IPS-15b (cell line): Measurements from ENCODE around the gene KLHL3.

Experiments used
- H3K27me3 ChIP-seq: one replicate; pipeline ENCODE4 v1.6.1; 2013; ENCODE audit warnings: low read length; ENCODE audit not compliant: control insufficient read depth, insufficient read depth
- H3K36me3 ChIP-seq: one replicate; pipeline ENCODE4 v1.6.1; 2013; ENCODE audit warnings: low read length; ENCODE audit not compliant: control insufficient read depth, insufficient read depth
- H3K4me1 ChIP-seq: one replicate; pipeline ENCODE4 v1.6.1; 2013; ENCODE audit warnings: mild to moderate bottlenecking, low read length; ENCODE audit not compliant: control insufficient read depth, insufficient read depth
- H3K4me3 ChIP-seq: one replicate; pipeline ENCODE4 v1.5.1; 2013; ENCODE audit warnings: low read depth, low read length
- H3K9ac ChIP-seq: one replicate; pipeline ENCODE4 v1.6.1; 2013; ENCODE audit warnings: low read depth, mild to moderate bottlenecking, low read length
- H3K9me3 ChIP-seq: one replicate; pipeline ENCODE4 v1.6.1; 2013; ENCODE audit warnings: mild to moderate bottlenecking, low read length; ENCODE audit not compliant: control insufficient read depth, insufficient read depth

The KLHL3 gene

GRCh38 chr5:137598399-137598798 is 137.5 kb downstream of the KLHL3 start:
- no peaks in the 10 kb centered on the region for H3K4me1 ChIP-seq
- no peak overlapping the region for H3K4me3 ChIP-seq
- no peaks in the 10 kb centered on the region for H3K27me3 ChIP-seq
- no peaks in the 10 kb centered on the region for H3K36me3 ChIP-seq
- no peaks in the 10 kb centered on the region for H3K9me3 ChIP-seq
- no peak overlapping the region for H3K9ac ChIP-seq

- no peak overlapping the region for H3K4me3 ChIP-seq
- no peak overlapping the region for H3K9ac ChIP-seq
- H3K9me3 ChIP-seq, result no peaks in the 10 kb centered on the region
- H3K27me3 ChIP-seq, result no peaks in the 10 kb centered on the region
- no peaks in the 10 kb centered on the region for H3K36me3 ChIP-seq
- no peaks in the 10 kb centered on the region for H3K4me1 ChIP-seq
Measured at GRCh38 chr5:137596941-137597340, 138.9 kb downstream of the KLHL3 start.

- no peak overlapping the region for H3K4me3 ChIP-seq
- no peaks in the 10 kb centered on the region for H3K4me1 ChIP-seq
Measured at GRCh38 chr5:137595396-137596079, 140.4 kb downstream of the KLHL3 start.

GRCh38 chr5:137594717-137595116 is 141.2 kb downstream of the KLHL3 start:
- no peak overlapping the region for H3K9ac ChIP-seq
- no peaks in the 10 kb centered on the region for H3K4me1 ChIP-seq
- H3K36me3 ChIP-seq, result no peaks in the 10 kb centered on the region
- H3K27me3 ChIP-seq, result no peaks in the 10 kb centered on the region
- H3K4me3 ChIP-seq, result no peak overlapping the region
- no peaks in the 10 kb centered on the region for H3K9me3 ChIP-seq

More at GRCh38 chr5:137595396-137596079, 140.4 kb downstream of the KLHL3 start:
- Histone ChIP-seq H3K9me3 (no peaks in the 10 kb centered on the region), H3K36me3 (no peaks in the 10 kb centered on the region), H3K27me3 (no peaks in the 10 kb centered on the region), H3K9ac (no peak overlapping the region)

GRCh38 chr5:137592317-137592716 is 143.6 kb downstream of the KLHL3 start:
- Histone ChIP-seq H3K36me3 (no peaks in the 10 kb centered on the region), H3K4me1 (no peaks in the 10 kb centered on the region), H3K27me3 (no peaks in the 10 kb centered on the region)

GRCh38 chr5:137589185-137589584 is 146.7 kb downstream of the KLHL3 start:
- H3K36me3 ChIP-seq, result no peaks in the 10 kb centered on the region
- no peaks in the 10 kb centered on the region for H3K27me3 ChIP-seq
- no peaks in the 10 kb centered on the region for H3K4me1 ChIP-seq
- no peak overlapping the region for H3K4me3 ChIP-seq
- no peak overlapping the region for H3K9ac ChIP-seq
- H3K9me3 ChIP-seq, result no peaks in the 10 kb centered on the region

More at GRCh38 chr5:137592317-137592716, 143.6 kb downstream of the KLHL3 start:
- Histone ChIP-seq H3K4me3 (no peak overlapping the region), H3K9me3 (no peaks in the 10 kb centered on the region), H3K9ac (no peak overlapping the region)

GRCh38 chr5:137587919-137588318 is 148.0 kb downstream of the KLHL3 start:
- H3K9me3 ChIP-seq, result no peaks in the 10 kb centered on the region
- no peaks in the 10 kb centered on the region for H3K27me3 ChIP-seq
- H3K36me3 ChIP-seq, result no peaks in the 10 kb centered on the region
- H3K4me1 ChIP-seq, result no peaks in the 10 kb centered on the region
- H3K4me3 ChIP-seq, result no peak overlapping the region
- H3K9ac ChIP-seq, result no peak overlapping the region

GRCh38 chr5:137584262-137584661 is 151.6 kb downstream of the KLHL3 start:
- H3K27me3 ChIP-seq, result no peaks in the 10 kb centered on the region
- no peak overlapping the region for H3K9ac ChIP-seq
- no peaks in the 10 kb centered on the region for H3K36me3 ChIP-seq
- H3K4me1 ChIP-seq, result no peaks in the 10 kb centered on the region
- H3K4me3 ChIP-seq, result no peak overlapping the region
- no peaks in the 10 kb centered on the region for H3K9me3 ChIP-seq

GRCh38 chr5:137583129-137583528 is 152.8 kb downstream of the KLHL3 start:
- Histone ChIP-seq H3K36me3 (no peaks in the 10 kb centered on the region), H3K9me3 (no peaks in the 10 kb centered on the region), H3K4me1 (no peaks in the 10 kb centered on the region), H3K4me3 (no peak overlapping the region), H3K27me3 (no peaks in the 10 kb centered on the region), H3K9ac (no peak overlapping the region)

GRCh38 chr5:137582218-137582617 is 153.7 kb downstream of the KLHL3 start:
- Histone ChIP-seq H3K9ac (no peak overlapping the region), H3K27me3 (no peaks in the 10 kb centered on the region), H3K36me3 (no peaks in the 10 kb centered on the region), H3K4me1 (no peaks in the 10 kb centered on the region), H3K9me3 (no peaks in the 10 kb centered on the region), H3K4me3 (no peak overlapping the region)

GRCh38 chr5:137581776-137582175 is 154.1 kb downstream of the KLHL3 start:
- Histone ChIP-seq H3K36me3 (no peaks in the 10 kb centered on the region), H3K27me3 (no peaks in the 10 kb centered on the region), H3K9ac (no peak overlapping the region), H3K9me3 (no peaks in the 10 kb centered on the region), H3K4me3 (no peak overlapping the region), H3K4me1 (no peaks in the 10 kb centered on the region)

GRCh38 chr5:137580030-137580429 is 155.9 kb downstream of the KLHL3 start:
- Histone ChIP-seq H3K36me3 (no peaks in the 10 kb centered on the region), H3K4me1 (no peaks in the 10 kb centered on the region), H3K4me3 (no peak overlapping the region), H3K9ac (no peak overlapping the region), H3K27me3 (no peaks in the 10 kb centered on the region), H3K9me3 (no peaks in the 10 kb centered on the region)
